GM19193 (cell line): ENCODE data around the gene TRIM61.

Source experiments
- POLR2A ChIP-seq: IDR thresholded peaks from 4 replicates; pipeline ENCODE4 v1.6.1; 2011; ENCODE audit not compliant: insufficient read depth, insufficient read length; ENCODE audit errors: extremely low read depth

TRIM61 gene

GRCh38 chr4:164977243-164978164 lies at the start of gene TRIM61:
Gene TRIM61 (minus strand): TSS chr4:164977657. CDS start chr4:164970002, 7,655 bp downstream.
- TF ChIP-seq POLR2A: peak; percentile 88

DNA sequence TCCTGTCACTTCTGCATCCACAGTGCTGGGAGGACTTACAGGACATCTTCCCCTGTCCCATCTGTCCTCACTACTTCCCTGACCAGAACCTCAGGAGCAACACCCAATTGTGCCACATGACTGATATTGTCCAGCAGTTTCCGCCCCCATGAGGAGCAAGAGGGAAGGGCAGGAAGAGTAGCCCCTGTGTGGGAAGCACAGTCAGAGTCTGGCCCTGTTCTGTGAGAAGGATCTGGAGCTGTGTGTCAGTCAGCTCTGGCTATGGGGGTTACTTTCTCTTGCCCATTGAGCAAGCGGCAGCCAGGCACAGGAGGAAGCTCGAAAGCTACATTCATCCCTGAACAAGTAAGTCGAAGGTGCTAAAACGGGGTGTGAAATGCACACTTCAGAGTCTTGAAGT lies 39.5 kb upstream of the TRIM61 start:
- no peak for TF ChIP-seq POLR2A

DNA sequence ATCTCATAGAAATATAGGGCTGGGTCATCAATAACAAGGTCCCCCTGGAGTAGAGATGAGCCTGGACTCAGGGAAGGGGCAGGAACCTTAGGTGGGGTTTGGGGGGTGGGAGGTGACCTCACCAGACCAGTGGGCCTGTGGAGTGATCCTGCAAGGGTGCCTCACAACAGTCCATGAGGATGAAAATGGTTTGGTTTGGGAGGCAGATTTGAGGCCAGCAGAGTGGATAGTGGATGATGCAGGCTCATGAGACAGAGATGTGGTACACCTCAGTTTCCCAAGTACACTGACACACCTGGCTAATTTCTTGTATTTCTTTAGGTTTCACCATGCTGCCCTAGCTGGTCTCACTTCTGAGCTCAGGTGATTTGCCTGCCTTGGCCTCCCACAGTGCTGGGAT lies 36.2 kb upstream of the TRIM61 start:
- no peak for TF ChIP-seq POLR2A

GRCh38 chr4:165011403-165011802 lies 33.9 kb upstream of the TRIM61 start:
- no peak for TF ChIP-seq POLR2A

GRCh38 chr4:165010991-165011390 lies 33.5 kb upstream of the TRIM61 start:
- no peak for TF ChIP-seq POLR2A

DNA sequence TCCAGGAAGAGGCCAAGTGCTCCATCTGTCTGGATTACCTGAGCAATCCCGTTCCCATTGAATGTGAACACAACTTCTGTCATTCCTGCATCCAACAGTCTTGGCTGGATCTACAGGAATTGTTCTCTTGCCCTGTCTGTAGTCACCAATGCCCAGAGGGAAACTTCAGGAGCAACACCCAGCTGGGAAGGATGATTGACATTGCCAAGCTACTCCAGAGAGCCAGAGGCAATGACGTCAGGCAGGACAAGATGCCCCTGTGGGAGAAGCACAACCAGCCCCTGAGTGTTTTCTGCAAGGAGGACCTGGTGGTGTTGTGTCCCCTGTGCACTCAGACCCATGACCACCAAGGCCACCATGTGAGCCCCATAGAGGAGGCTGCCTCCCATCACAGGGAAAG lies 33.0 kb upstream of the TRIM61 start:
- no peak for TF ChIP-seq POLR2A

GRCh38 chr4:165009493-165010227 lies 32.2 kb upstream of the TRIM61 start:
- TF ChIP-seq POLR2A: no peak

- no peak for TF ChIP-seq POLR2A
Measured at GRCh38 chr4:165006886-165007285, 29.4 kb upstream of the TRIM61 start.

DNA sequence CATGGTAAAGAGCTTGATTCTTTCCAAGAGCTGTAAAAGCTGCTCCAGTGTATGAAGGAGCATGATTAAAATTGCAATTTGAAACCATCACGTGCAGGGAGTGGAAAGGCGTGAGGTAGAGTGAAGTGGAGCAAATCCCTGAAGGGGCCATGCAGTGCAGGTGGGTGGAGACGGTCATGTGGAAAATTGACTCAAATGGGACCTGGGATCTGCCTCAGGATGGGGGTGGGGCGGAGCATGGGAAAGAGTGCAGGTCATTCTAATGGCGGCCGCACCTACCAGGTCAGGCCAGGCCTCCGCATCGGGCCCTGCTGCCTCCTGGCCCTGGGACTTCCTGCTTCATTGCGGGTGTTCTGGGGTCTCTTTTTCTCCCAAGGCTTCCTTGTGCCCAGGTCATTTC lies 29.0 kb upstream of the TRIM61 start:
- TF ChIP-seq POLR2A: no peak

DNA sequence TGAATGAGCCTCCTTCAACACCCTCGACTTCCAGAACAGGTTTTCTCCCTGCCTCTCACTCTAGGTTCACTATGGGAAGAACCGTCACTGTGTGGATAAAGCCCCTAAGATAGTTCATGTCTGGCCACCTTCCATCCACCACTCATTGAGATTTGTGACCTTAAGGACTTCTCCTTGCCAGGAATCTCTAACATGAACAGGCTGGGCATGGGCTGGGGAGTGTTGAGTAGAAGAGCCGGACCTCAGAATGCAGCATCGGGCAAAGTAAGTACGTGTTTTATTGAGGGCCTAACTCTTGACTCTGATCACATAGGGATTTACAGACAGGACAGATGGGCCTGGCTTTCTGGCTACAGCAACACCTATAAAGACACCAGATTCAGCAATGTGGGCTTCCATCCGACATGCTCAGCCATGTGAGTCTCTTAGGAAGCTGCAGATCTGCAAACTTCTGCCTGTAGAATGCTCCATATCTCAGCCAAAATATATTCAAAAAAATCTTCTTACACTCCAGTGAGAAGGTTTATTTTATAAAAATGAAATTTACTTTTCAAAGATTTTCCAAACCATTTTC lies 28.0 kb upstream of the TRIM61 start:
- no peak for TF ChIP-seq POLR2A

- no peak for TF ChIP-seq POLR2A
Measured at GRCh38 chr4:164997941-164998340, 20.5 kb upstream of the TRIM61 start.

DNA sequence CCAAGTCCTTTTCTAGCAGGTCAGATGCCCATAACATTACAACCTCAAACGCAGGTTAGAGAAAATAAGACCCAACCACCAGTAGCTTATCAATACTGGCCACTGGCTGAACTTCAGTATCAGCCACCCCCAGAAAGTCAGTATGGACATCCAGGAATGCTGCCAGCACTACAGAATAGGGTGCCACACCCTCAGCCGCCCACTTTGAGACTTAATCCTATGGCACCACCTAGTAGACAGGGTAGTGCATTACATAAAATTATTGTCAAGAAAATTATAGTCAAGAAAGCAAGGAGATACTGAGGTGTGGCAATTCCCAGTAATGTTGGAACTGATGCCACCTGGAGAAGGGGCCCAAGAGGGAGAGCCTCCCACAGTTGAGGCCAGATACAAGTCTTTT lies 19.9 kb upstream of the TRIM61 start:
- no peak for TF ChIP-seq POLR2A

DNA sequence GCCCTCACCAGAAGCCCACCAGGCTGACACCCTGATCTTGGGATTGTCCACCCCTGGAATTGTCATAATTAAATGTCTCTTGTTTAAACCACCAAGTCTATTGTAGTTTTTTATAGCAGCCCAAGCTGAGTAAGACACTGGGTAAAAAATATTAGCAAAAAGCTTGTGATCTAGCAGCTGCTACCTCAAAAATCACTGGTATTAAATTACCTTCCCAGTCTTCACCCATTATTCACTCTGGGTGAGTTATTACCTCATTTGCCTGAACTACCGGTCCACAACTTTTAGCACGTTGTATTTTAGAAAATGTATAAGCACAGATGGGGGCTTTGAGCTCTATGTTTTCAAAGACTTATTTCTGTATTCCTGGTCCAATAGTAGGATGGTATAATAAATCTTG lies 12.0 kb upstream of the TRIM61 start:
- no peak for TF ChIP-seq POLR2A

GRCh38 chr4:164959896-164960295 lies 17.6 kb downstream of the TRIM61 start:
- no peak for TF ChIP-seq POLR2A

GRCh38 chr4:164956766-164957643 lies 20.5 kb downstream of the TRIM61 start:
- TF ChIP-seq POLR2A: peak; percentile 83

- no peak for TF ChIP-seq POLR2A
Measured at GRCh38 chr4:164955107-164955805, 22.2 kb downstream of the TRIM61 start.
